Ishikawa (cell line): Measurements from ENCODE around the gene MIER1.

Experiments
- CEBPB ChIP-seq: IDR thresholded peaks from 2 replicates; pipeline ENCODE4 v1.6.1; 2012
- EGR1 ChIP-seq: IDR thresholded peaks from 2 replicates; pipeline ENCODE4 v1.6.1; 2012
- EP300 ChIP-seq: IDR thresholded peaks from 2 replicates; pipeline ENCODE4 v1.6.1; 2012; ENCODE audit warnings: borderline replicate concordance
- FOXM1 ChIP-seq: IDR thresholded peaks from 2 replicates; pipeline ENCODE4 v1.6.1; 2012; ENCODE audit warnings: low read depth, borderline replicate concordance
- NFIC ChIP-seq: IDR thresholded peaks from 2 replicates; pipeline ENCODE4 v1.6.1; 2012
- RAD21 ChIP-seq: IDR thresholded peaks from 2 replicates; pipeline ENCODE4 v1.6.1; 2012; ENCODE audit warnings: low read depth
- TAF1 ChIP-seq: IDR thresholded peaks from 2 replicates; pipeline ENCODE4 v1.6.1; 2012; ENCODE audit warnings: low read depth, mild to moderate bottlenecking
- TEAD4 ChIP-seq: IDR thresholded peaks from 2 replicates; pipeline ENCODE4 v1.6.1; 2012
- YY1 ChIP-seq: IDR thresholded peaks from 2 replicates; pipeline ENCODE4 v1.6.1; 2012; ENCODE audit warnings: low read depth
- ZBTB7A ChIP-seq: IDR thresholded peaks from 2 replicates; pipeline ENCODE4 v1.6.1; 2012; ENCODE audit warnings: low read depth
- TF ChIP-seq, protein P1 (sequence below): IDR thresholded peaks from 2 replicates; pipeline ENCODE4 v1.6.1; 2012; ENCODE audit warnings: low read depth, mild to moderate bottlenecking
- TF ChIP-seq, protein P2 (sequence below): IDR thresholded peaks from 2 replicates; pipeline ENCODE4 v1.6.1; 2012
- TF ChIP-seq, protein P3 (sequence below): IDR thresholded peaks from 2 replicates; pipeline ENCODE4 v1.6.1; 2012

DNA sequence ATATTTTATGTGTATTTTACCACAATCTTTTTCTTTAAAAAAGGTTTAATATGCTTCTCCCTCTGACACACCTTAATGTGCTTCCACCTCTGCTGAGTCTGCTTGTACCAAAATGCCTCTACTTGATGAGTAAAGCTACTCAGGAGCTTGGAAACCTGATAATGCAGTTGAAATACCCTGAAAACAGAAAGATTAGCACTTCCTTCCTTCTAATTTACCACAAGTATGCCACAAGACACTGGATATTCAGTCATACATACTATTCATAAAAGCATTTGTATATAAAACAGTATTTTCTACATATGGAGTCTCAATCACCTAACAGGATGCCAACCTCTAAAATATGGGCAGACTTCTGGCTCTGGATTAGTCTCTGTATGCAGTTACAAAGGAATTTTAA is 74.2 kb downstream of the MIER1 start:
- TF ChIP-seq EGR1 (no peak), RAD21 (no peak), NFIC (no peak), EP300 (no peak), YY1 (no peak), TEAD4 (no peak), TAF1 (no peak), FOXM1 (no peak), CEBPB (no peak), ZBTB7A (no peak)
- TF ChIP-seq, protein P1, sequence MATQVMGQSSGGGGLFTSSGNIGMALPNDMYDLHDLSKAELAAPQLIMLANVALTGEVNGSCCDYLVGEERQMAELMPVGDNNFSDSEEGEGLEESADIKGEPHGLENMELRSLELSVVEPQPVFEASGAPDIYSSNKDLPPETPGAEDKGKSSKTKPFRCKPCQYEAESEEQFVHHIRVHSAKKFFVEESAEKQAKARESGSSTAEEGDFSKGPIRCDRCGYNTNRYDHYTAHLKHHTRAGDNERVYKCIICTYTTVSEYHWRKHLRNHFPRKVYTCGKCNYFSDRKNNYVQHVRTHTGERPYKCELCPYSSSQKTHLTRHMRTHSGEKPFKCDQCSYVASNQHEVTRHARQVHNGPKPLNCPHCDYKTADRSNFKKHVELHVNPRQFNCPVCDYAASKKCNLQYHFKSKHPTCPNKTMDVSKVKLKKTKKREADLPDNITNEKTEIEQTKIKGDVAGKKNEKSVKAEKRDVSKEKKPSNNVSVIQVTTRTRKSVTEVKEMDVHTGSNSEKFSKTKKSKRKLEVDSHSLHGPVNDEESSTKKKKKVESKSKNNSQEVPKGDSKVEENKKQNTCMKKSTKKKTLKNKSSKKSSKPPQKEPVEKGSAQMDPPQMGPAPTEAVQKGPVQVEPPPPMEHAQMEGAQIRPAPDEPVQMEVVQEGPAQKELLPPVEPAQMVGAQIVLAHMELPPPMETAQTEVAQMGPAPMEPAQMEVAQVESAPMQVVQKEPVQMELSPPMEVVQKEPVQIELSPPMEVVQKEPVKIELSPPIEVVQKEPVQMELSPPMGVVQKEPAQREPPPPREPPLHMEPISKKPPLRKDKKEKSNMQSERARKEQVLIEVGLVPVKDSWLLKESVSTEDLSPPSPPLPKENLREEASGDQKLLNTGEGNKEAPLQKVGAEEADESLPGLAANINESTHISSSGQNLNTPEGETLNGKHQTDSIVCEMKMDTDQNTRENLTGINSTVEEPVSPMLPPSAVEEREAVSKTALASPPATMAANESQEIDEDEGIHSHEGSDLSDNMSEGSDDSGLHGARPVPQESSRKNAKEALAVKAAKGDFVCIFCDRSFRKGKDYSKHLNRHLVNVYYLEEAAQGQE = no peak
- TF ChIP-seq, protein P2, sequence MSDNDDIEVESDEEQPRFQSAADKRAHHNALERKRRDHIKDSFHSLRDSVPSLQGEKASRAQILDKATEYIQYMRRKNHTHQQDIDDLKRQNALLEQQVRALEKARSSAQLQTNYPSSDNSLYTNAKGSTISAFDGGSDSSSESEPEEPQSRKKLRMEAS = no peak
- TF ChIP-seq, protein P3, sequence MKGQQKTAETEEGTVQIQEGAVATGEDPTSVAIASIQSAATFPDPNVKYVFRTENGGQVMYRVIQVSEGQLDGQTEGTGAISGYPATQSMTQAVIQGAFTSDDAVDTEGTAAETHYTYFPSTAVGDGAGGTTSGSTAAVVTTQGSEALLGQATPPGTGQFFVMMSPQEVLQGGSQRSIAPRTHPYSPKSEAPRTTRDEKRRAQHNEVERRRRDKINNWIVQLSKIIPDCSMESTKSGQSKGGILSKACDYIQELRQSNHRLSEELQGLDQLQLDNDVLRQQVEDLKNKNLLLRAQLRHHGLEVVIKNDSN = no peak
